Measurements from ENCODE around the gene RIT2. TPM values are rescaled to one million over a fixed set of nuclear protein-coding genes. Genes with fewer than 3 reads are reported as not detected.

Gene RIT2
- total and polyA plus RNA-seq, 2 of the 4 experiments (the other 2 are of a cell fraction): not detected

GRCh38 chr18:43080671-43081070 lies 34.8 kb downstream of the RIT2 start:
- Histone ChIP-seq H4K8ac (ENCODE audit: low read depth in 2 of 2, low read length in 2 of 2) (no peak overlapping the region), H2BK20ac (ENCODE audit: low read depth, low read length) (no peak overlapping the region), H3K9ac (ENCODE audit: low read depth, low read length) (no peak overlapping the region), H2AK9ac (replicated peaks; ENCODE audit: low read depth, low read length, poor library complexity) (no peak overlapping the region), H3K4me1 (ENCODE audit: control insufficient read depth, insufficient read depth, low read length) (no peaks in the 10 kb centered on the region), H3K14ac (replicated peaks; ENCODE audit: low read depth, low read length) (no peak overlapping the region), H3K36me3 (ENCODE audit: control insufficient read depth, insufficient read depth, low read length) (no peaks in the 10 kb centered on the region), H3K4me3 (ENCODE audit: insufficient read depth, low read depth, low read length) (no peak overlapping the region), H4K91ac (ENCODE audit: insufficient read depth, low read depth, low read length) (no peak overlapping the region), H2BK5ac (ENCODE audit: low read depth, low read length, poor library complexity, severe bottlenecking) (no peak overlapping the region), H3K23ac (ENCODE audit: low read depth, low read length) (no peak overlapping the region), H3K27ac (ENCODE audit: insufficient read depth, low read length) (no peak overlapping the region), H4K20me1 (ENCODE audit: insufficient read depth, low read length) (no peaks in the 10 kb centered on the region), H3K56ac (ENCODE audit: extremely low read depth, insufficient read depth, low read length) (no peak overlapping the region), H3K27me3 (ENCODE audit: control insufficient read depth, insufficient read depth, low read length) (no peaks in the 10 kb centered on the region), H3K9me1 (ENCODE audit: insufficient read depth, low read length) (no peaks in the 10 kb centered on the region), H3K4ac (ENCODE audit: low read depth, low read length) (no peak overlapping the region), H3K4me2 (ENCODE audit: low read depth, low read length) (no peak overlapping the region), H3K18ac (ENCODE audit: low read depth, low read length) (no peak overlapping the region), H2AFZ (replicated peaks; ENCODE audit: low read length, poor library complexity) (no peak overlapping the region), H4K5ac (ENCODE audit: low read depth, low read length) (no peak overlapping the region), H2BK120ac (ENCODE audit: low read depth, low read length) (no peak overlapping the region), H3K9me3 (ENCODE audit: control insufficient read depth, insufficient read depth, low read length) (no peaks in the 10 kb centered on the region; the same call in 1 of the 2 replicates), H2BK15ac (ENCODE audit: low read depth, low read length) (no peak overlapping the region), H3K79me1 (ENCODE audit: low read depth in 1 of 2, low read length in 2 of 2) (no peaks in the 10 kb centered on the region), H2AK5ac (ENCODE audit: low read depth, low read length) (no peak overlapping the region)
- no peak for ATAC-seq (ENCODE audit: low read depth)
- ChIA-PET CTCF (no interaction called here), POLR2A (ENCODE audit: unreplicated experiment) (no interaction called here)
- no TSS peak for BruUV-seq (replicated peaks)
- intact Hi-C loops (cut with micrococcal nuclease): no loop called here
- dilution Hi-C loops (cut with HindIII; ENCODE audit: low sequenced_read_pairs, unreplicated experiment): no loop called here
- in situ Hi-C loops (cut with MboI; ENCODE audit: low sequenced_read_pairs): no loop called here
- DNase-seq: no peak
- WGBS, 2 experiments (ENCODE audit: extremely low coverage in 2 of 2, insufficient read length in 1 of 2): no CpG with 5 or more reads among the region's 3 CpGs
- TF ChIP-seq POLR2A (IDR thresholded peaks at IDR 0.05; ENCODE audit: low read depth, low read length) (no peak), CEBPB (IDR thresholded peaks at IDR 0.05; ENCODE audit: low read depth, low read length) (no peak), CHD1 (IDR thresholded peaks at IDR 0.05; ENCODE audit: low read depth, low read length) (no peak), FOS (IDR thresholded peaks at IDR 0.05; ENCODE audit: low read depth, low read length) (no peak), SMC3 (IDR thresholded peaks at IDR 0.05; ENCODE audit: low read depth, low read length) (no peak), MAFK (IDR thresholded peaks at IDR 0.05; ENCODE audit: low read depth, low read length) (no peak), MAZ (IDR thresholded peaks at IDR 0.05; ENCODE audit: borderline replicate concordance, low read depth, low read length) (no peak), RCOR1 (IDR thresholded peaks at IDR 0.05; ENCODE audit: insufficient replicate concordance, low read length) (no peak), NFE2L2 (IDR thresholded peaks at IDR 0.05; ENCODE audit: low read depth, low read length) (no peak), MXI1 (IDR thresholded peaks at IDR 0.05; ENCODE audit: borderline replicate concordance, low read depth, low read length) (no peak), RFX5 (IDR thresholded peaks at IDR 0.05; ENCODE audit: low read depth, low read length) (no peak)
- TF ChIP-seq, protein P1, sequence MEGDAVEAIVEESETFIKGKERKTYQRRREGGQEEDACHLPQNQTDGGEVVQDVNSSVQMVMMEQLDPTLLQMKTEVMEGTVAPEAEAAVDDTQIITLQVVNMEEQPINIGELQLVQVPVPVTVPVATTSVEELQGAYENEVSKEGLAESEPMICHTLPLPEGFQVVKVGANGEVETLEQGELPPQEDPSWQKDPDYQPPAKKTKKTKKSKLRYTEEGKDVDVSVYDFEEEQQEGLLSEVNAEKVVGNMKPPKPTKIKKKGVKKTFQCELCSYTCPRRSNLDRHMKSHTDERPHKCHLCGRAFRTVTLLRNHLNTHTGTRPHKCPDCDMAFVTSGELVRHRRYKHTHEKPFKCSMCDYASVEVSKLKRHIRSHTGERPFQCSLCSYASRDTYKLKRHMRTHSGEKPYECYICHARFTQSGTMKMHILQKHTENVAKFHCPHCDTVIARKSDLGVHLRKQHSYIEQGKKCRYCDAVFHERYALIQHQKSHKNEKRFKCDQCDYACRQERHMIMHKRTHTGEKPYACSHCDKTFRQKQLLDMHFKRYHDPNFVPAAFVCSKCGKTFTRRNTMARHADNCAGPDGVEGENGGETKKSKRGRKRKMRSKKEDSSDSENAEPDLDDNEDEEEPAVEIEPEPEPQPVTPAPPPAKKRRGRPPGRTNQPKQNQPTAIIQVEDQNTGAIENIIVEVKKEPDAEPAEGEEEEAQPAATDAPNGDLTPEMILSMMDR (conservative IDR thresholded peaks at IDR 0.05; ENCODE audit: low read depth, low read length): no peak
- TF ChIP-seq, protein P2, sequence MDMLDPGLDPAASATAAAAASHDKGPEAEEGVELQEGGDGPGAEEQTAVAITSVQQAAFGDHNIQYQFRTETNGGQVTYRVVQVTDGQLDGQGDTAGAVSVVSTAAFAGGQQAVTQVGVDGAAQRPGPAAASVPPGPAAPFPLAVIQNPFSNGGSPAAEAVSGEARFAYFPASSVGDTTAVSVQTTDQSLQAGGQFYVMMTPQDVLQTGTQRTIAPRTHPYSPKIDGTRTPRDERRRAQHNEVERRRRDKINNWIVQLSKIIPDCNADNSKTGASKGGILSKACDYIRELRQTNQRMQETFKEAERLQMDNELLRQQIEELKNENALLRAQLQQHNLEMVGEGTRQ (IDR thresholded peaks at IDR 0.05; ENCODE audit: low read depth, low read length): no peak
